Stimulated activated naive CD8-positive, alpha-beta T cell treated with anti-CD3 and anti-CD28 coated beads, Interleukin-15, Interleukin-2, amounts not matched to agents 100 ng/mL and 50 ng/mL, for 24 hours (primary cell): ENCODE measurements around the gene PSMD6.

Experiments
- H3K27ac Mint-ChIP-seq: one replicate; pipeline ENCODE4 v1.8.0; 2021; ENCODE audit warnings: mild to moderate bottlenecking, mixed read lengths
- H3K27me3 Mint-ChIP-seq: one replicate; pipeline ENCODE4 v1.8.0; 2021; ENCODE audit warnings: mixed read lengths
- H3K36me3 Mint-ChIP-seq: one replicate; pipeline ENCODE4 v1.8.0; 2021; ENCODE audit warnings: low read depth, mixed read lengths
- H3K4me1 Mint-ChIP-seq: one replicate; pipeline ENCODE4 v1.8.0; 2021; ENCODE audit warnings: low read depth, mixed read lengths
- H3K4me3 Mint-ChIP-seq: one replicate; pipeline ENCODE4 v1.8.0; 2021; ENCODE audit warnings: mild to moderate bottlenecking, mixed read lengths
- H3K9me3 Mint-ChIP-seq: one replicate; pipeline ENCODE4 v1.8.0; 2021; ENCODE audit warnings: mixed read lengths

PSMD6 gene

DNA sequence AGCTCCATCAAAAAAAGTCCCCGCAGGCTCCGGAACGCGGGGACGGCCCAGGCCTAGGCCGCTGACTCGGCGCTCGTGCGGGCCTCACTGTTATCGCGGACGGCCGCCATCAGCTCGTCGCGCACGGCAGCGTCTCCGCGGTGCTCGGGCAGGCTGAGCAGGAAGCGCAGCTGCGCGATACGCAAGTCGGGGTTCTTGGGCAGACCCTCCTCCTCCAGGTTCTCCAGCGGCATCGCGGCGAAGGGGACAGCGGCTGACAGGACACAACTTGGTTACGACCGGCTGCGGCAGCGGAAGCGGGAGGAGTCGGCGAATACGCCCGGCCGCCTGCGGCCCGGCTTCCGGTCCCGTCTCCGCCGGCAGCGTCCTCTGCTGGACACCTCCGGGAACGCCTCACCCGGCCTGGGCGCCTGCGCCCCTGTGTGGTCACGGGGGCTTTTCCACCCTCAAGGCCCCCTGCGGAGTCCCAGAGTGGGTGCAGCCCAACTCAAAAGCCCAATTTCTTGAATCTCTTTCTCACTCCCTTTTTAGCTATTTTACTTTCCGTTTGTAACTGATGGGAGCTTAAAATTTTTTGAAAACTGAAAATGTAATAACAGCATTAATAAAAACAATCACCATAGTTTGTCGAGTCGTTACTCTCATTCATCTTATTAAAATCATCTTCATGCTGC is at the start of gene PSMD6:
Gene PSMD6 (minus strand): TSS at position 308 of the 674 bp plus-strand sequence. CDS start 75 bp downstream, at position 233.
- Mint-ChIP-seq H3K36me3 (peaks cover 32% of the 10 kb centered on the region), H3K4me1 (peaks cover 32% of the 10 kb centered on the region)

DNA sequence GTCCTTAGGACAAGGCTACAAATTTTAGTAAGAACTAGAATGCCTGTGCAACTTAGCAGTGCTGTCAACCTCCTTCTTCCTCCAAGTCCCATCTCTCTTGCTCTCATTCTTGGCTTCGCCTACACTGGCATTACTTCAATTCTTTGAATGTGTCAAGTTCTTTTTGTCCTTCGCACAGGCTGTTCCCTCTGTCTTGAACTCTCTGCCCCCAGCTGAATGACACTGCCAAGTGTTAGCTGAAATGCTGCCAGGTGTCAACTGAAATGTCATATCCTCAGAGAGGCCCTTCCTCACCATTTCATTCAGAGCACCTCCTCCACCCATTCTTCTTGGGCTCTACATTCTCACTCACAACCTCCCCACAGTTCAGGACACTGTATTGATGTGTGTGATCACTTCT is 48.8 kb upstream of the PSMD6 start:
- Mint-ChIP-seq H3K4me3 (no peak overlapping the region), H3K36me3 (no peaks in the 10 kb centered on the region), H3K27ac (no peak overlapping the region), H3K27me3 (peaks cover 45% of the 10 kb centered on the region), H3K4me1 (no peaks in the 10 kb centered on the region), H3K9me3 (peaks cover 5% of the 10 kb centered on the region)

More for the DNA sequence above, at the start of gene PSMD6:
- no peaks in the 10 kb centered on the region for H3K9me3 Mint-ChIP-seq
- peak within 1 kb of the TSS; percentile 88 for H3K4me3 Mint-ChIP-seq
- peak within 1 kb of the TSS; percentile 81 for H3K27ac Mint-ChIP-seq
- peaks cover 18% of the 10 kb centered on the region for H3K27me3 Mint-ChIP-seq

DNA sequence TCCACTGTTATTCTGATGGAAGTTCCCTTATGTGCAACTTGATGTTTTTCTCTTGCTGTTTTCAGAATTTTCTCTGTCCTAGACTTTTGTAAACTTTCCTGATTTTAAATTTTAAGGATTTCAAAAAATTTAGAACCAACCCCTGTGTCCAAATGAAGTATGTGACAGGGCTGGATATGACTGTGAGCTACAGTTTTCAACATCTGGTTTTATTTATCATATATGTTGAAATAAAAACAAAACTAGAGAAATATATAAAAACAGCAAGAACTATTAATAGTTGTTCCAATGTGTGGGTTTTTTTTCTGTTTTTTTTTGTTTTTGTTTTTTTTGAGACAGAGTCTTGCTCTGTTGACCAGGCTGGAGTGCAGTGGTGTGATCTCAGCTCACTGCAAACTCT is 47.4 kb upstream of the PSMD6 start:
- H3K9me3 Mint-ChIP-seq, result peaks cover 5% of the 10 kb centered on the region
- H3K4me1 Mint-ChIP-seq, result no peaks in the 10 kb centered on the region
- H3K36me3 Mint-ChIP-seq, result no peaks in the 10 kb centered on the region
- H3K4me3 Mint-ChIP-seq, result no peak overlapping the region
- no peak overlapping the region for H3K27ac Mint-ChIP-seq
- peaks cover 47% of the 10 kb centered on the region for H3K27me3 Mint-ChIP-seq

DNA sequence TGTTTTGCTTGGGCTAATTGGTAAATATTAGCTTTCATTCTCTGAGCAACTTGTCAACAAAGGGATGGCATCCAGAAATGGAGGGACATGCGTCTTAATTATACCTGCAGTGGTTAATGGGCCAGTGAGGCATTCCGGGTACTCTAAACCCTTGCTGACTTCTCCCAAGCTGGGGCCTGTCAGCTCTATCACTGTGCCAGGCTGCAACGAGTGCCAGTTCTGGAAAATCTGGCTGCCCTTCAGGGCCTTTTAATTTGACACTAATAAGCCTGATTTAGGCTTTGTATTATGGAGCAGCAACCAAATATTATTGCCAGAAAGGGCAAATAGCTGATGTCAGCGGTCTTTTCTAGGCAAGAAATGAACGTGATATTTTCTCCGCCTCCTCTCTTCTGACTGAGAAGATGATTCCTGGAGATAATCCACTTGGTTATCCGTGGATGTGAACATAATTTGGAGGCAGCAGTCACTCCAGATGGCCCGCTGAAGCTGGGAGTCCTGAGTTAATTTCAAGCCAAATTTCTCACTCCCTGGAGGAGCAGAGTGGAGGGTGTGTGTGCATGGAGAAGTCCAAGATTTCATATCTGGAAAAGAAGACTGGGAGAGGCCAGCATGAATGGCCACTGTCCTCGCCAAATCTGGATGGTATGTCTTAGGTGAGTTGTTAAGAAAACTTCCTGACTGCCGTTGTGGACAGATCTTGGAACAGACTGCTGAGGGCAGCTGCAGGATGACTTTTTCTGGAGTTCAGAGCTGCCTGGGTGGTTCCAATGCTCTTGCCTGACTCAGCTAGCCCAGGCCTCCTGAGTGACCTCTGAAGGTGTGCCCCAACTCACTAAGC is 44.4 kb upstream of the PSMD6 start:
- Mint-ChIP-seq H3K9me3 (no peaks in the 10 kb centered on the region), H3K27ac (no peak overlapping the region), H3K4me3 (no peak overlapping the region), H3K4me1 (no peaks in the 10 kb centered on the region), H3K36me3 (no peaks in the 10 kb centered on the region), H3K27me3 (peaks cover 37% of the 10 kb centered on the region)

DNA sequence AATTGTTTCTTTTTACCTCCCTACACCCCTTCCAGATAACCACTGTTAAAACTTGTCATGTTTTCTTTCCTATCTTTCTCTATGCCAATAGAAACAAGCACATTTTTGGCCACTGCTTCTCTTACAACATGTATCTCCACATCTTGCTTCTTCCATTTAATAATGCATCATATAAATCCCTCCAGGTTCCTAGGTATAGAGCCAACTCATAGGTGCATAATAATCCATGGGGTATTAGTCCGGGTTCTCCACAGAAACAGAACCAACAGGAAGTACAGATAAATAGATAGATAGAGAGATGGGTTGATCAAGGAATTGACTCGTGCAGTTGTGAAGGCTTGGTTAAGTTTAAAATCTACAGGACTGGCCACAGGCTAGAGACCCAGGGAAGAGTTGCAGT is 41.5 kb upstream of the PSMD6 start:
- Mint-ChIP-seq H3K27me3 (peaks cover 26% of the 10 kb centered on the region), H3K4me3 (no peak overlapping the region), H3K4me1 (no peaks in the 10 kb centered on the region), H3K27ac (no peak overlapping the region), H3K36me3 (no peaks in the 10 kb centered on the region), H3K9me3 (no peaks in the 10 kb centered on the region)

DNA sequence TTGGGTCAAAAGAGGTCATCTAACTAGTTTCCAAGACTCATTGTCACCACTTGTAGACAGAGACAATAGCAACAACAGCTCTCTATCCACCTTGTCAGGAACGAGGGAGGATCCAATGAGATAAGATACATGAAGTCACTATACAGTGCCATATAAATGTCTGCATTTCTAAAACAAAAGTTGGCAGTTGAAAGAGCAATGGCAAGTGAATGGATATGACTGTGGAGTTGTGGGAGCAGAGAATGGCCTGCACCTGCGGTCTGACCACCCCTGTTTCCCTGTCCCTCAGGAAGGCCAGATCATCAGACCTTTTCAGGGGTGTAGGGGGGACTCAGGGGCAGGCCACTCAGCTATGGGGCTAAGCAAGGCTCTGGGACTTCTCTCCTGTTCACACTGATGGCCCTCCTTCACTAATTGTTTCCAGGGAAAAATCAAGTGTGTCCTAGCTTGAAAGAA is 40.7 kb upstream of the PSMD6 start:
- no peaks in the 10 kb centered on the region for H3K4me1 Mint-ChIP-seq
- H3K4me3 Mint-ChIP-seq, result no peak overlapping the region
- peaks cover 27% of the 10 kb centered on the region for H3K27me3 Mint-ChIP-seq
- H3K36me3 Mint-ChIP-seq, result no peaks in the 10 kb centered on the region
- no peak overlapping the region for H3K27ac Mint-ChIP-seq
- H3K9me3 Mint-ChIP-seq, result no peaks in the 10 kb centered on the region

DNA sequence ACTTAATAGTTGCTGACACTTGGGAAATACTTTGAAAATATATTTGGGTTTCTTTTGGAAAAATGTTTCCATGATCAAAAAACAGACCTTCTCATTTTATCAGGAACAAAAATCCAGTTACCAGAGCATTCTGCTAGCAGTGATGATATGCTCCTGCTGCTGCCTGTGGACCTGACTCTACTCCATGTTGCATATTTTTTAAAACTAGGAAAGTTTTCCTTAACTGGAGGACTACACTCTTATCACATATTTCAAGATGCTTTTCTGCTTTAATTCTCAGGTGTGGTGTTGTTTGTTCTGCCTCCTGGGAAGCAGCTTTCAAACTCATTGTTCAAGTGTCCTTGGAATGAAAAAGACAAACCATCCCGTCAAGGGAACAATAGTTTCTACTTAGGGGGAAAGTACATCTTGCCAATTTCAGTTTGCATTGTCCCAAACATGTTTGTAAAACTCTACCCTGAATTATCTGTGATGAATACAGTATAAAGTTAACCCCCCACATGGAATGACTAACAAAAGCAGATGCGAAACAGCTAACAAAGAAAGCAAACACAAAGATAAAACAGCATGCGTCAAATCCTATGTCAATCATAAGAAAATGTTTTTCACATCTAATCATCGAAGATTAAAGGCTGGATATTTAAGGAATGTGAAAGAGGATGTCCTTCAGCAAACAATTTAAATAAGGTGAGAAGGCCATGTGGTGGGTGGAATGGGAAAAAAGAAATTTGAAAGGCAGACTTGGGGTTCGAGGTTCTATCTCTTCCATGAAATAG is 40.1 kb upstream of the PSMD6 start:
- H3K4me1 Mint-ChIP-seq, result no peaks in the 10 kb centered on the region
- no peaks in the 10 kb centered on the region for H3K36me3 Mint-ChIP-seq
- no peak overlapping the region for H3K4me3 Mint-ChIP-seq
- no peak overlapping the region for H3K27ac Mint-ChIP-seq
- H3K27me3 Mint-ChIP-seq, result peaks cover 28% of the 10 kb centered on the region
- no peaks in the 10 kb centered on the region for H3K9me3 Mint-ChIP-seq

DNA sequence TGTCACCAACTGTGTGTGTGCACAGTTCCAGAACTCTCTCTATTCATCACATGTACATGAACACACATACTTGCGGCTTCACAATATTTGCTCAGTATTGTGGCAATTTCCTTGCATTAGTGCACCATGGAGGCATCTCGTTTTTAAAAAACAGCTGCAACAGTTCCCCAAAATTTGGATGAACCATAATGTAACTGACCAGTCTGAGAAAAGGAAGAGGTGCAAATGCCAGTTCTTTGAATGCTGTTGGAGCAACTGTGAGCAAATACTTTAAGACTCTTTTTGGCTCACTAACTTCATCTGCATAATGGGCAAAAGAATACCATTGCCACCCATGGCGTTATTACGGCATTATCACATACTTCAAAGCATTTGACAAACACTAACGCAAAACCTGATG is 38.3 kb upstream of the PSMD6 start:
- H3K27me3 Mint-ChIP-seq, result peaks cover 33% of the 10 kb centered on the region
- H3K27ac Mint-ChIP-seq, result no peak overlapping the region
- no peaks in the 10 kb centered on the region for H3K36me3 Mint-ChIP-seq
- H3K4me3 Mint-ChIP-seq, result no peak overlapping the region
- no peaks in the 10 kb centered on the region for H3K9me3 Mint-ChIP-seq
- no peaks in the 10 kb centered on the region for H3K4me1 Mint-ChIP-seq

DNA sequence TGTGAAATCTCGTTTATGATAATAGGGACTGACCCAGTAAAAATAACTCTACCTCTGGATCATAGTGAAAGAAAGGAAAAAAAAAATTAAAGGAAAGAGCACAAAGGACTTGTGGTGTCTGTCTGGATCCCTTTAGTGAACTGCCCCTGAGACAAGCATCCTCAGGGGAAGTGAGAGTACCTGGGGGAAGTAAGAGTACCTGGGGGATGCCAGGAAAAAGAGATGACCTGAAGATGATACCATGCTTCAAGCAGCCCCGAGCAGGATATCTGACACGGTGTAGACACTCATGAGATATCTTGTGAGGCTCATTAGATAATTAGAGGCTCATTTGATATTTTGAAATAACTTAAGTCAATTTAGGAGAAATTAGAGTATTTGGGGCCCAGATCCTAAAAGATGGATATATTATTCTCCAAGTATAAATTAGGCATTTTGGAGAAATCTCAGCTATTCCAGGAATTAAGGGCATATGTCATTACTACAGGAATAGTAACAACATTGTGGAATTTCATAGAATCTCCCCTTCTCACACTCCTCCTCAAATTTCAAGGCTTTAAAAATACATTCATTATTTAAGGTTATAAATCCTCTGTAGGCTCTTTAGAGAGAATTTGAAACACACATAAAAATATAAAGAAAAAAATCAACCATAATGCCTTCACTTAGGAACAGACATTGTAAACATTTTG is 36.3 kb upstream of the PSMD6 start:
- H3K4me1 Mint-ChIP-seq, result no peaks in the 10 kb centered on the region
- H3K9me3 Mint-ChIP-seq, result no peaks in the 10 kb centered on the region
- H3K4me3 Mint-ChIP-seq, result no peak overlapping the region
- H3K27me3 Mint-ChIP-seq, result peaks cover 38% of the 10 kb centered on the region
- H3K36me3 Mint-ChIP-seq, result no peaks in the 10 kb centered on the region
- no peak overlapping the region for H3K27ac Mint-ChIP-seq

DNA sequence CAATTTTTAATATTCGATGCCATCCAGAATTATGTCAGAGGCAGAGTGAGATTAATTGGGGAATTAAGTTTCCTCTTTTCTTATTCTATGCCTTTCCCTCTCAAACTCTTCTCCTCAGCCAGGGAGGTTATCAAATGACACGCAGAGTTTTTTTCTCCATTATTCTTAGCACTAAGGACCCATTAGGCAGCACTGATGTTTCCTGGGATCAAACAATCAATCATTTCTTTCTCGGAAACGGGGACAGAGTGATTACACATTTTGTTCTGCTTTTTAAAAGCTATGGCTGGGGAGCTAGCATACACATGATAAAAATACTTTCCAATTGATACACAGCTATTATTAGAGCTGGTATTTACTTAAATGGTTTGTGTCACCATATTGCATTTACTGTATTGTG is 35.3 kb upstream of the PSMD6 start:
- Mint-ChIP-seq H3K4me3 (no peak overlapping the region), H3K27ac (no peak overlapping the region), H3K9me3 (no peaks in the 10 kb centered on the region), H3K4me1 (no peaks in the 10 kb centered on the region), H3K27me3 (peaks cover 41% of the 10 kb centered on the region), H3K36me3 (no peaks in the 10 kb centered on the region)

DNA sequence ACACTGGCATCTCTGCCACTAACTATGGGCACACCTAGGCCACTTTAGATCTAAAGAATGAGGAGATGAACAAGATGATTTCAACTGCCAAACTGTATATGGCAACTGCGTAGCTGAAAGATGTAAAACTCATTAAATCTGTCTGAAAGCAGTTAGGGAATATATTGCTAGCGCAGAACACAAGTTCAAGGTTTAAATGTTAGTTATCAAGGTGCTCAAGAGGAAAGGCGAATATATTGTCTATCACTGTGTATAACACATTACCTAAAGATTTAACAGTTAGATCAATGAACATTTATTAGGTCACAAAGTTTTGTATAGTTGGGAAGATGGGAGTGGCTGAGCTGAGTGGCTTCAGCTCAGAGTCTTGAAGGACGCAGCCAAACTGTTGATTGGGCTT is 33.9 kb upstream of the PSMD6 start:
- H3K36me3 Mint-ChIP-seq, result no peaks in the 10 kb centered on the region
- no peaks in the 10 kb centered on the region for H3K9me3 Mint-ChIP-seq
- no peak overlapping the region for H3K27ac Mint-ChIP-seq
- H3K27me3 Mint-ChIP-seq, result peaks cover 41% of the 10 kb centered on the region
- no peaks in the 10 kb centered on the region for H3K4me1 Mint-ChIP-seq
- no peak overlapping the region for H3K4me3 Mint-ChIP-seq

DNA sequence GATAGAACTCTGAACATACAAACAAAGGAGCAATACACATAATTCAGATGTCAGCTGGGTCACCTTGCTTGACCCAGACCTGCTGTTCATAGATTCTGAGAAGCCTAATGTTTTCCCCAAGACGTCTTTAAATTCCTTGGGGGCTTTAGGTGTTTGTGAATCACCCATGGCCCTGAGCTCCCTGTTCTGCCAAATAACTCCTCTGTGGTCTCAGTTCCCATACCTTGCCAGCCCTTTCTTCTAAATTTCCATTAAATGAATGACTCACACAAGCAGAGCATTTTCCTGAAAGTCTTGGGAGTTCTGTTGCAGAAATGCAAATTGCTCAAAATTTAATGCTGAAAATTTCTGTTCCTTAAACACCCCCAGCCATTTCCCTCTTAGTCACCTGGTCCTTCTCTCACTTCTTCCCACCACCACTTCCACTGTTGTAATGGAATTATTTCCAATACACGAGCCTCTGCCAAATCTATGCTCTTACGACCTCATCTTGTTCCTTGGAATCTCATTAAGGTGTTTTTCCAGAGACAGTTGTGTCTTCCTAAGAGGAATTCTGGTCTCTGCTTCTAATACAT is 33.4 kb upstream of the PSMD6 start:
- H3K27ac Mint-ChIP-seq, result no peak overlapping the region
- H3K9me3 Mint-ChIP-seq, result no peaks in the 10 kb centered on the region
- no peaks in the 10 kb centered on the region for H3K36me3 Mint-ChIP-seq
- H3K4me1 Mint-ChIP-seq, result no peaks in the 10 kb centered on the region
- peaks cover 38% of the 10 kb centered on the region for H3K27me3 Mint-ChIP-seq
- no peak overlapping the region for H3K4me3 Mint-ChIP-seq

DNA sequence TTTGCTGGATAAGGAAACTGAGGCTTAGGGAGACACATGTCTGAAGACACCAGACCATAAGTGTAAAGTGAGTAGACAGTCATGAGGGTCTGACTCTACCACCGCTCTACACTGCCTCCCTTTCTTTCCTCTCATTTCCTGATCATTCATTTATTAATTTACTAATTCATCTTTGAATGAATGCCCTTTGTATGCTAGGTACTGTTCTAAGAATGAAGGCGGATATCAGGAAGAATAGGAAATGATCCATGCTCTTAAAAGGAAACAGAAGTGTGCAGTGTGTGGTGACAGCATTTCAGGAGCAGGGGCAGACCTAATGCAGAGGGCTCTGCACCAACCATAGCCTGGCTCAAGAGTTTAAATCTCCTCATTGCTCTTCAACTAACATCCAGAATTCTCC is 31.8 kb upstream of the PSMD6 start:
- Mint-ChIP-seq H3K9me3 (no peaks in the 10 kb centered on the region), H3K4me3 (no peak overlapping the region), H3K27me3 (peaks cover 38% of the 10 kb centered on the region), H3K4me1 (no peaks in the 10 kb centered on the region), H3K36me3 (no peaks in the 10 kb centered on the region), H3K27ac (no peak overlapping the region)

DNA sequence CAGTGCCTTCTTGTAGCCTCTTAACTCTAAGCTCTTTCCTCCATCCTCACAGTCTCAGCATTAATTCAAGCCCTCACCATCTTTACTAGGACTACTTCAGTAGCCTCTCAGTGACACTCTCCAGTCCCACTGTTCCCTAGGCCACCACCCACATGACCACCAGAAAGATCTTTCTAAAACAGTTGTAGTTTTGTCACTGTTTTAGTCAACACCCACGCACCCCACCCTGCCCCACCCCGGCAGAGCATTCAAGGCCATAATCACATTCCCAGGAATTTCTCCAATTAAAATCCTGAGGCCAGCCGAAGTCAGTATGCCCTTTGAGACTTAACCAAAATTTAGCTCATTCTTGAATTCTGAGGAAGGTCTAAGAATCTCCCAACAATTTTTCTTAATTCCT is 31.2 kb upstream of the PSMD6 start:
- Mint-ChIP-seq H3K9me3 (no peaks in the 10 kb centered on the region), H3K27ac (no peak overlapping the region), H3K27me3 (peaks cover 41% of the 10 kb centered on the region), H3K36me3 (no peaks in the 10 kb centered on the region), H3K4me3 (no peak overlapping the region), H3K4me1 (no peaks in the 10 kb centered on the region)
